Iris pigment epithelial cell (primary cell): ENCODE data around the gene TMEM63C.
A peak's percentile ranks its signal among the peaks of the same experiment; 100 is the strongest.

Experiments
- DNase-seq: peaks from one replicate; pipeline ENCODE4 v3.0.0-alpha.2; 2011; ENCODE audit warnings: low read depth

TMEM63C gene

DNA sequence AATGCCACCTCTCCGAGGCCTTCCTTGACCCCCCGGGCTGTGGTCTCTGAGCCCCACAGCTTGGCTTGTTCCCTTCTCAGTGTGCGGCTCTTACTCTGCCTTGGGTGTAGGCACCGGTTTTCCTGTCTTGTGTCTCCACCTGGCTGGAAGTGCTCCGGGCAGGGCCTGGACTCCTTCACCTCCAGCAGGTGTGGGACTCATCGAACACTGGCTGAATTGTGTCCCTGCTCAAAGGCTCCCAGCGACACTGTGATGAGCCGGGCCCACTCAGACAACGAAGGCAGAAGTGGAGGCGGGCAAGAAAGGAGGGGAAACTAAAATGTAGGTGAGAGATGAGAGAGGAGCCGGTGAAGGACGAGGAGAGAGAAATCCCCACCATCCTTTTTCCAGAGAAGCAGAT is 18.0 kb downstream of the TMEM63C start:
- no peak for DNase-seq

DNA sequence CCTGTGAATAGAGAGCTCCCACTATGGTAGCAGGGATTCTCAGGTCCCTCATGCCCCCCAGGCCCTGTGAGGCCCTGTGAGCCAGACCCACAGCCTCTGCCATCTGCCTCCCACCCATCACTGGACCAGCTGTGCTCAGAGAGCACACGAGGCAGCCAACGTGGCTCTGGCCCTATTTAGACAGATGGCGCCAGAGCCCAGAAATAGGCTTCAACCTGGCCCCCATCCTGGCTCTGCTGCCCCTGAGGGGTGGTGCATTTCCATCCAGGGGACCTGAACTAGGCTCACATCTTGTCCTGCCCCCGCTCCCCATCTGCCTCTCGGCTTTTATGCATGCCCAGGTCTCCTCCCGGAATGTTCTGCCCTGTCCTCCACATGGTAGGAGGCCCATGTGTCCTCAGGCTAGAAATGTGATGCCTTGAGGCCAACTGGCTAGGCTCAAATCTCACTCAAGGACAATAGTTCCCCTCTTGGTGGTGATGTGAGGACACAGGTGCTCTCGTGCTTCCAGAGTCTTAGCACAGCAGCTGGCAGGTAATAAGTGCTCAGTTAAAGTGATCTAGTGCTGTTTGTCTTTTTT is 18.9 kb downstream of the TMEM63C start:
- DNase-seq: no peak

DNA sequence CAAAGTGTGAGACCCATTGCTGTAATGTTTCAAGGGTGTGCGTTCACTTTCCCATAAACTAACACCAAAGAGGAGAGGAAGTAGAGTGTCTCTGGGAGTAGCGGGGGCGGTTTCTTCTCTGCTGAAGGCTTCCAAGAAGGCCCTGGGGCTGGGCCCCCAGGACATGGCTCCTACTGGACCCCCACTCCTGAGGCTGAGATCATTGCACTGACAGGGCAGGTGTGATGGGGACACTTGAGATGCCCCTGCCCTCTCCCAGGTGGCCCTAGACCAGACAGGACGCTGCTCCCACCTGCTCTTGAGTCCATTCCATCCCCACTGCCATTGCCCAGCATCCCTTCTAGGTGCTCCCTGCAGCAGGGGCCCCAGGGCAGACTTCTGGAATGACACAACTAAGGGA is 20.1 kb downstream of the TMEM63C start:
- DNase-seq: no peak

GRCh38 chr14:77203611-77204458 is 22.2 kb downstream of the TMEM63C start:
- DNase-seq: peak; percentile 23

DNA sequence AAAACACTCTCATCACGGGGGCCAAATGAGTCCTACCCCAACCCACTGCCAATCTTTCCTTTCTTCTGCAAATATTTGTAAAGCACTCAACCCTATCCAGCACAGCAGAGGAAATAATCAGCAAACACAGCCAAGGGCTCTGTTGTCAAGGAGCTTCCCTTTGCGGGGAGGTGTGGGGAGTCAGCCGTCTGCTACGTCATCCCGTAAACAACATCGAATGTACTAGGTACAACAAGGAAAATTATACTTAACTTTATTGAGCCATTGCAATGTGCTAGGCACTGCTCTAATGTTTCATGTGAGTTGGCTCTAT is 22.8 kb downstream of the TMEM63C start:
- no peak for DNase-seq

GRCh38 chr14:77204907-77205306 is 23.3 kb downstream of the TMEM63C start:
- no peak for DNase-seq

GRCh38 chr14:77205566-77205965 is 24.0 kb downstream of the TMEM63C start:
- no peak for DNase-seq

DNA sequence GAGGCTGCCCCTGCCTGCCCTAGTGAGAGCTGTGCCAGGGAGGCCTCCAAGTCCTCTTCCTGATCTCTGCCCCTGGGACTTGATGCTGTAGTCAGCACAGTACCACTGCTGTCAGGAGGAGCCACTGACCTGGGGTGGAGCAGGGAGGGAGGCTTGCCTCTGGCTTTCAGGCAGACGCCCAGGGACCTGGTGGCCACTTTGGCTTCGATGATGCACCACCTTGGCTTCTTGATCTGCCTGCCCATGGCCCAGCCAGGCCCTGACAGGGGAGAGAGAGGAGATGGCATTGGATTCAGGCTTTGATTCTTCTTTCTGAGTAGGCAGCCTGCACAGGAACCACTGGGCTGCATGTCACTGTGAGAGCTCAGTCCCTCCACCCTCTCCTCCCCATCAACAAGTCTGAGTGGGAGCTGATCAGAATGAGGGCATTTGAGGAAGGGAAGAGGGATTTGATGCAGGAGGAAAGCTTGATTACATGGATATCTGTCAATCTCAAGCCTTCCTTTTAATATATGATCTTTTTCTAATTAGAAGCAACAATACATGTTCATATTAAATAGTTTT is 24.7 kb downstream of the TMEM63C start:
- no peak for DNase-seq

DNA sequence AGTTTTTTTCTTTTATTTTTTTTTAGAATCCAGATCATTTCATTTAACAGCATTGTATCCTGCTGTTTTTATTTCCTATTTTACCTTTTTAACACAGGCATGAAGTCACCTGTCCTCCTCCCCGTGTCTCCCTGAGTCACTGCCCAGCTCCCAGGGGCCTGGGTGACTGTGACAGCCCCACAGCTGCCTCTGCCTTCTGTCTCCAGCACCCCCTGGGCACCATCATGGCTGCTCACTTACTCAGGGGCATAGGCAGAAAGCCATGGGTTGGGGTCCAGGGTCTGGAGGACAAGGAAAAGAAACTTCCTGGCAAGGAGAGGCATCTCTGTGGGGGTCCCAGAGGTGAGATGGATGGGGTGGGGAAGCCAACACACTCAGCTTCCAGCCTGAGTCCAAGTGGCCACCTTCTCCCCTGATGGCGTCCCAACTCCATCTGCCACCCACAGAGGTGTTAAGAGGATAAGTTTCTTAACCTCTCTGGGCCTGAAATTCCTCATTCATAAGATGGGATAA is 25.3 kb downstream of the TMEM63C start:
- no peak for DNase-seq

DNA sequence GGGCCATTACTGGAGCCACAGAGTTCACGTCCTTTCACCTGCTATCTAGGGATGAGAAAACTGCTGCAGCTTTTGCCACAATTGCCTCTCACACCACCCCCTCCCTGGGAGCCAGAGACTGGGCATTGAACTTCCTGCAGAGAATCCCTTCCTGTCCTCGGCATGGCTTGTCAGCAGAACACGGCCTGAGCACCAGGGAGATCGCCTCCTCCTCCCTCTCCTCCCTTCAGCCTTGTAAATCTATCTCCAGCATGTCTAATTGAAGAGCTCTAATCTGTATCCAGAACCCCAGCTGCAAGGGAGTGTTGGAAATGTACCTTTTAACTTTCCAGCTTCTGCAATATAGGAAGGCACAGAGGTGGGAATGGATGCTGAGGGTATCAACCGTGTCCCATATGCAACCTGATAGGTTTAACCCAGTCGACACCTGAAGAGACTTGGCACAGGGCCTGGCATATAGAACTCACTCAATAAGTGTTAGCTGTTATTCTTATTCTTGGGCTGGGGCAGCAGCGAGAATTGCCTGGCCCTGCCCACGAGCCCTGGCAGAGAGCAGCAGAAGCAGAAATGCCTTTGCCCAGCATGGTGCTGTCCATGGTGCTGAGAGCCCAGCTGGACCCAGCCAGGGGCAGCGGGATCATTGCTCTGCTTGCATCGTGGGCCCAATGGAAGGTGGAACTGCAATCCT is 26.8 kb downstream of the TMEM63C start:
- DNase-seq: peak; percentile 47

DNA sequence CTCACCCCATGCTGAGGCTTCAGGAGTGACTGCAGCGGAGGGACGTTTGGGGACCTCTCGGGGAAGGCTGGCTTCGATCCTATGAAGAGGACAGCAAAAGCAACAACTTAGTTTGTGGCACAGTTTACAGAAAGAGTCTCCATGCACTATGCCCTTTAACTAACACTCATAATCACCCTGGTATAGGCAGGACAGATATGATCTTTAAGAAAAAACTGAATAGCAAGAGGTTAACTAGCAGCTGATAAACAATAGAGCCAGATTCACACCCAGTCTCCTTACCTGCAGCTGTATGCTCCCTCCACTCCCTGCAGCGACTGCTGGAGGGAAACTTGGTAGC is 27.4 kb downstream of the TMEM63C start:
- DNase-seq: no peak

DNA sequence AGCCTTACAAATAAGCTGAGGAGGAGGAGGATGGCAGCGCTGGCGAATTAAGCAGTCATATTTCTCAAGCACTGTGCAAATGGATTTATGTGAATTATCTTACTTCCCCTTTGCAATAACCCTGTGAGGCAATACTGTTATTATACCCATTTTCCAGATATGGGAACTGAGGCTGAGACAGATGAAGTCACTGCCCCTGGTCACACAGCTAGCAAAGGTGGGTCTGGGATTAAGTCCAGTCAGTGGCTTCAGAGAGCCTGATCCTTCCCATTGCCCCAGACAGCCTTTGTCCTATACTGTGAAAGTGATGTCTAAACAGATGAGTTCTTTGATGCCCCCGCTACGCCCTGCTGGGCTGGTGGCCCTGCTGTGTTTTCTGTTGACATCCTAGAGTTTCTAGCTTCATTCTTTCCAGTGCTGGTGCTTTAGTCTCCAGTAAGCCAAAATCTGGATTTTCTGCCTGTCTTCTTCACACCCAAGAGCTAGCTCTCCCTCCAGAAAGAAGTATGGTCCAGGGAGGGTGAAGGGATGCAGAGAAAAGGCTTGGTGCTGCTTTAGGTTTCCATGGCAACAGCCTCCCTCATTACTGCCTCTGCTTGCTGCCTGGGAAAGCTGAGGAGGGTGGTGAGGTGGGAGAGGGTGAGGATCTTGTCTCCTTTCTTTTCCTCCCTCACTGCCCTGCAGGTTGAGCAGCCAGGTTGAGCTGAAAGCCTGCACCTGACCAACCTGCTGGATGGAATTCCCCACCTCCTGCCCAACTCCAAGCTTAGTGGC is 30.7 kb downstream of the TMEM63C start:
- no peak for DNase-seq

GRCh38 chr14:77212943-77213678 is 31.5 kb downstream of the TMEM63C start:
- DNase-seq: peak; percentile 48

DNA sequence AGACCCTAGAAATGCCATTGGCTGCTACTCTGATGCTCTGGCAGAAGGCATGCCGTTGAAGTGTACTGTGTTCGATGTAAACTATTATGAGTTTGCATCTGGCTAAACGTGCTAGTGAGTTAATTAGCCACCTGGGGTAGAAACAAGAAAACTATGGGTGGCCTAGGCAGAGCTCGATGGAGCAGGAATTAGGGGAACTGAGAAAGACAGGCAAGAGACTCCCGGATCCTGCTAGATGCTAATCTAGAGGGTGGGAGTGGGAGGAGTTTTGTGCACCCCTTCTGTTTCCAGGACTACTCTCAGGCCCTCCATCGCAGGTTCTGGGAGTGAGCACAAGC is 32.0 kb downstream of the TMEM63C start:
- no peak for DNase-seq

DNA sequence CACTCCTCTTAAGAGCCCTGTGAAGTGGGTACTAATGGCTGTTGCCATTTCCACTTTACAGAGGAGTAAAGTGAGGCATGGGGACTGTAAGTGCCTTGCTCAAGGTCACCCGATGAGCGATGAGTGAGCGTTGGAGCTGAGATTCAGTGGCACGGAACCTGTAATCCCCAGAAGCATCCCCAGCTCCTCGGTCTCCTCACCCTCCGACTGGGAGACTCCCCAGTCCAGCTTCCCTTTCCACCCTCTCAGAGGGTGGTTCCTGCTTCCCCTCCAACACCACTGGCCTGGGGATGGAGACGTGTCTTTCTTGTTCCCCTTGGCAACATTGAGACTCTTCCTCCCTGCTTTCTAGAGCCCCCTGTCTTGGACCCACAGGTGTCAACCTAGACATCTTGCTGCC is 32.6 kb downstream of the TMEM63C start:
- DNase-seq: no peak

DNA sequence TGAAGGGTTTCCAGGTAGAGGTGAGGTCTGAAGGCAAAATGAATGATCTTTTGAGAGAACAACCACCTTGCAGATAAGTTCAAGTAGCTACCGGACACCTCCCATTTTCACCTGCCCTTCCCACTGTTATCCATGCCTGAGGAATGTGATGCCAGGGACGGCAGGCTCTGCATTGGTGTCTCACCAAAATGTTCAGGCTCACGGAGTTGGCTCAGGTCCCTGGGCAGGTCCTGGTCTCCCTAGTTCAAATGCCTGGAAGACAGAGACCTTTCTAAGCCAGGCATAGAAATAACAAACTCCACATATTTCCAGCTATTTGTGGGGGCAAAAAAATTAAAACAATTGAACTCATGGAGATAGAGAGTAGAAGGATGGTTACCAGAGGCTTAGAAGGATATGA is 36.0 kb downstream of the TMEM63C start:
- no peak for DNase-seq

- DNase-seq: no peak
Measured at GRCh38 chr14:77219591-77219990, 38.0 kb downstream of the TMEM63C start.

- no peak for DNase-seq
Measured at GRCh38 chr14:77220246-77221017, 38.8 kb downstream of the TMEM63C start.

- no peak for DNase-seq
Measured at GRCh38 chr14:77221241-77221871, 39.8 kb downstream of the TMEM63C start.

DNA sequence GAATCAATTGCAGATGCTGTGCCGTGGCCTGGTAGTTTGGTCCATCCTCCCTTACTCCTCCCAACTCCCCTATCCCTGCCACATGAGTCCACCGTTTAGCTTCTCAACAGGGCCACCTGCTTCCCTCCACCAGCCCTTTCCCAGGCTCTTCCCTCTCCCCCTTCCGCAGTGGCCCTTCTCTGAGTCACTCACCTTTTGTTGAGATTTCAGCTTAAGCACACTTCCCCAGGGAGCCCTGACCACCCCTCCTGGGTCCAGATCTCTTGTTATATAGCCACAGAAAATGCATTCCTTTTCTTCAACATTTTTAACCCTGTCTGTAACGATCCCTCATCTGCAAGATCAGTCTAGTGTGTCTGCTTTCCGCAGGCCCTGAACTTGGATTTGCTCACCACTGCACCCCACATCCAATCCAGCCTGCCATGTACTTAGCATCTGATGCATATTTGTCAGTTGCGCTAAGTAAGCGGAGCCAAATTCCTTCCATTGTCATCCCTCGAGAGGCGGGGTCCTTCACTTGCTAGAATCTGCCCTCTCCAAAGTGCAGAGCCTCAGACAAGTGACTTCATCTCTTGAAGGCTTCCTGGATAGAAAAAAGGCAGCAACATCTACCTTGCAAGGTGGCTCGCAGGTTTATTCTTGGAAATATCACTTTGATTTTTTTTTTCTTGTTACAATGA is 41.1 kb downstream of the TMEM63C start:
- DNase-seq: no peak
